Stimulated activated CD4-positive, alpha-beta T cell treated with anti-CD3 and anti-CD28 coated beads, Interleukin-4, amount 100 ng/mL, for 4 hours (primary cell): Measurements from ENCODE around the gene OR8I2.
"Not testable (repeated sequence)": the region's sequence is repeated elsewhere in the genome, so short reads cannot be mapped to it uniquely, and the experiment has no call there.

Experiments used
- DNase-seq, 2 experiments: peaks; one replicate each; pipeline ENCODE4 v3.0.0-alpha.2; 2020

OR8I2 gene

DNA sequence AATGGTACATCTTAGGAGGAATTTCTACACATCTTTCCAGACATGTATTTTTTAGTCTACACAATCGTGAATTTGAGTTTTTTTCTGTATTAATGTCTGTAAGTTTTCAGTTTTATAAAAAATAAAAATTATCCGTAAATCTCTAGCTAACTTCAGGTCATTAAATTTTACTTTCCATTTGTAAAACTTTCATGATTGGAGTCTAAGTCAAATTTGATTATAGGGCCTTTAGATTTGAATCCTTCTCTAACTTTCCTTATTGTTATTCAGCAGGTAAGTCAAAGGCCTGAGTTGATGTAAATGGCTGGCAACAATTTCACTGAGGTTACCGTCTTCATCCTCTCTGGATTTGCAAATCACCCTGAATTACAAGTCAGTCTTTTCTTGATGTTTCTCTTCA lies at the start of gene OR8I2:
Gene OR8I2 (plus strand): TSS at position 301 of the 400 bp plus-strand sequence. CDS start 0 bp downstream, at position 301.
- DNase-seq, result no peak

DNA sequence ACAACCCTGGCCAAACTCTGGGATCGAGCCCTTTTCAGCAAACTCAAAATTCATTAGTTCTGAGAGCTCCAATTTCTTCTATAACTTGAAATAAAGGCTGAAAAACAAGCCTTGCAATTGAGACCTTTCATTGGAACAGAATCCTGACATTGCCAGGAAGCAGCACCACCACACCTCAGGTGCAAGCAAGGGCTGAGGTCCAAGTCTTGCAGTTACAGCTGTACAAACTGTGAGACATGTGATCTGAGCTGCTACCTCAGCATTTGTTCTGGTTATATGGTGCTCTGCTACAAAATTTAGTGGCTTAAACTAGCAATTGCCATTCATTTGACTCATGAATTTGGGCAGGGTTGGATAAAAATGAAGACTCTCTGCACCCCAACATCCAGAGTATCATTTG lies 47.6 kb upstream of the OR8I2 start:
- no peak for DNase-seq

DNA sequence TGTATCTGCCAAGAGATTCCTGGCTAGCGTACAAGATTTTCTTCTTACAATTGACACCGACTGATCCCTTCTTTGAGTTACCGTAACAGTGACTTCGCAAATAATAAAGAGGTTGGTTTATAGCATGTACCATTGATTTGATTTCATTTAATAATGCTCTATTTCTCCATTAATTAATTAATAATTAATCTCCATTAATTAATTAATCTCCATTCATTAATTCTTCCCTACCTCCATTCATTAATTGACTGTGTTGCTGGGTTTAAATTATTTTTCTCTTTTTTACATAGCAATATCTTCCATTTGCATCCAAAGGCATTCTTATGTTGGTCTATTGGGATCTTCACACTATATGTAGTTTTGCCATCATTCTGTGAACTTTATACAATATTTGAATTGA lies 44.6 kb upstream of the OR8I2 start:
- no peak for DNase-seq

DNA sequence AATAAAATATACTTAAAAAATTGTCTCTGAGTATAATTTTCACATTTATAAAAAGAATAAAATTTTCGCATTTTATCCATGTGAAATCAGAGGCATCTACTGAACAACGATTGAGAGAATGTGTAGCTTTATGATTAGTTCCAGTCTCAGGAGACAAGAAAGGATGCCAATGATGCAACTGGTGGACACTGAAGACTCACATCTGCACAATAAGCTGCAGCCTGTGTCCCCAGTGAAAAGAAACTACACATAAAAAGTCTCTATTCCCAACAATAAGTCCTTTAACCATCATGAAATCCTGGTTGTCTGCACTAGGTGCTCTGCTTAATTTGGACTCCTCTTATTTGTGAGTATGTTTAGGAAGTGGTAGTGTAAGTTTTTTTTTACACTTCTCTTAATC lies 43.6 kb upstream of the OR8I2 start:
- DNase-seq, result no peak

DNA sequence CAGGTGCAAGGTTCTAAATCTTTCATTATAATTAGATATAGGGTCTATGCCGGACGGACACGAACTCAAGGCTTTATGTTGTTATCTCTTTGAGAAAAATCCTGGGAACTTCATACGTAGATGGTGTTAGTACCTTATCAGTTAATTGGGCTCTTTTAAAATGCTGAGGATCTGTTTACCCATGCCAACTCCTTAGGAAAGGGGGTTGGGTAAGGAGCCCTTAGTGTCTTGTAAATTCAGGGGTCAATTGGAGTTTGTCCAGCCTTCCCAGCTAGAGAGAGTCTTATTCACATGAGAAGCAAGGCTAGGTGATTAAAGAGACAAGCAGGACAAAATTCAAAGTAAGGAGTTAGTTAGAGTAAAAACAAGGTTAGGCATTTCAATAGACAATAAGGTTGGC lies 36.7 kb upstream of the OR8I2 start:
- not testable (repeated sequence) for DNase-seq

DNA sequence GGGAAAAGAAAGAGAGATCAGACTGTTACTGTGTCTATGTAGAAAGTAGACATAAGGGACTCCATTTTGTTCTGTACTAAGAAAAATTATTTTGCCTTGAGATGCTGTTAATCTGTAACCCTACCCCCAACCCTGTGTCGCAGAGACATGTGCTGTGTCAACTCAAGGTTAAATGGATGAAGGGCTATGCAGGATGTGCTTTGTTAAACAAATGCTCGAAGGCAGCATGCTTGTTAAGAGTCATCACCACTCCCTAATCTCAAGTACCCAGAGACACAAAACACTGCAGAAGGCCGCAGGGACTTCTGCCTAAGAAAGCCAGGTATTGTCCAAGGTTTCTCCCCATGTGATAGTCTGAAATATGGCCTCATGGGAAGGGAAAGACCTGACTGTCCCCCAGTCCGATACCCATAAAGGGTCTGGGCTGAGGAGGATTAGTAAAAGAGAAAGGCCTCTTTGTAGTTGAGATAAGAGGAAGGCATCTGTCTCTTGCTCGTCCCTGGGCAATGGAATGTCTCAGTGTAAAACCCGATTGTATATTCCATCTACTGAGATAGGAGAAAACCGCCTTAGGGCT lies 35.4 kb upstream of the OR8I2 start:
- not testable (repeated sequence) for DNase-seq

DNA sequence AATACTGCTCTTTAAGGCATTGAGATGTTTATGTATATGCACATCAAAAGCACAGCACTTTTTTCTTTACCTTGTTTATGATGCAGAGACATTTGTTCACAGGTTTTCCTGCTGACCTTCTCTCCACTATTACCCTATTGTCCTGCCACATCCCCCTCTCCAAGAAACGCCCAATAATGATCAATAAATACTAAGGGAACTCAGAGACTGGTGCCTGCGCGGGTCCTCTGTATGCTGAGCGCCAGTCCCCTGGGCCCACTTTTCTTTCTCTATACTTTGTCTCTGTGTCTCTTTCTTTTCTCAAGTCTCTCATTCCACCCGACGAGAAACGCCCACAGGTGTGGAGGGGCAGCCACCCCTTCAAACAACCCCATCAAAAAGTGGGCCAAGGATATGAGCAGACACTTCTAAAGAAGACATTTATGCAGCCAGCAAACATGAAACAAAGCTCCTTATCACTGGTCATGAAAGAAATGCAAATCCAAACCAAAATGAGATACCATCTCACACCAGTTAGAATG lies 34.8 kb upstream of the OR8I2 start:
- DNase-seq, result not testable (repeated sequence)

DNA sequence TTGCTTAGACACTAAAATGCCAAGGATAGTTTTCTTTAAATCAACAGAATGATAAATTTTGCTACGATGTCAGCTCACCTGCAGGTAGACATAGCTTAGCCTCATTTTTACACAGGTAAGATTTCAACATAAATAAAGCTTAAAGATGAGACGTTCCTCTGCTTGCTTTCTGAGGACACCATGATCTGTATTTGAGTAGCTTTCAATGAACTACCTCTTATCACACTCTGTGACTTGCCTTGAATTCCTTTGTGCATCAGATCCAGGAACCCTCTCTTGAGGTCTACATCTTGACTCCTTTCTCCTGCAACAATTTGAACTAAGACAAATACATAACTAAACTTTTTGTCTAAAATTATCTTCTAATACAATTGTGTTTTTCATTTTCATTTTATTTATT lies 26.1 kb upstream of the OR8I2 start:
- no peak for DNase-seq

DNA sequence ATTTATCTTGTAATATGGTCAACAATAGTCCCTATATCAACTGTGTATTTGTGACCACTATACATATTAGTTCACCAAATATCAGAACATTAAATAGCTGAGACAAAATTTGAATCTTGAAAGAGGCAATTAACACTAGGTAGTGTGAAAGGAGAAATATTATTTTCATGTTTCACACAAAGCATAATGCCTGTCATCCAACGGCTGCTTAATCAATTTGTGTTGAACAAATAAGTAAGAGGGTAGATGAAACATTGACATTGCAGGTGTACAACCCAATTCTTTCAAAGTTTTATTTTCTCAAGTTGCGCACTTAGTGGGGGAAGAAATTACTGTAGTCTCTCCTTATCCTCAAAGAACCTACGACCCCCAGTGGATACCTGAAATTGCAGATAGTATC lies 3.4 kb upstream of the OR8I2 start:
- DNase-seq, result no peak

DNA sequence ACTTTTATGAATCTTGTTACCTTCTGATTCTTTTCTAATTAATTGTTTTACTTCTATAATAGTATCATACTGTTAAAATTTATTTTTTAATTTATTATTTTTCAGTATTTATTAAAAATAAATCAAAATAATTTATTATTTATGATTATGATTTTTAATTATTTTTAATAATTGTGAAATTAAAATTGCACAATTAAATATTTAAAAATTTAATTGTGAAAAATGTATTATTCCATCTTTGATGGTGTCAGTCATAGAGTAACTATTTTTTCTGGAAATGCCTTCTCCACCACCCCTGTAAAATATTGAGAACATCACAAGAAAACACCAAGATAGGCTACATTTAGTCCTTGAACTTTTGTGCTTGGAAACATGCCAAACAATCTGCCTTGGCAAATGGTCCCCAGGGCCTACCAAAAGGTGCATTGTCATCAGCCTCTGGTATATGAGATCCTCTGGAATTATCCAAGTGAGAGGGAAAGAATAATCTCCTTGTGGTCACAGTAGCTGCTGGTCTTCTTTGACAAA lies 10.2 kb downstream of the OR8I2 start, which contains the start of gene OR8H2:
Gene OR8H2 (plus strand): TSS at position 478 of the 528 bp plus-strand sequence. CDS start 1,356 bp downstream, outside the sequence.
- DNase-seq, result no peak

DNA sequence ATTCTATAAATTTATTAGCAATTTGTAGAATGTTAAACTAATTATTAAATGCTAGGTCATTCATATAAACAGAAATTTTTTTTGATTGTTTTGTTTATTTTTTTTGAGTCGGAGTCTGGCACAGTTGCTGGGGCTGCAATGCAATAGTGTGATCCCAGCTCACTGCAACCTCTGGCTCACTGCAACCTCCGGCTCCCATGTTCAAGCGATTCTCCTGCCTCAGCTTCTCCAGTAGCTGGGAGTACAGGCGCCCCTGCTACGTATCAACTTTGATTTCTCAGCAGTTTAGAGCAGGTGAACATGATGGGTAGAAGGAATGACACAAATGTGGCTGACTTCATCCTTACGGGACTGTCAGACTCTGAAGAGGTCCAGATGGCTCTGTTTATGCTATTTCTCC lies 29.0 kb downstream of the OR8I2 start, which contains the start of gene OR8H3:
Gene OR8H3 (plus strand): TSS at position 301 of the 400 bp plus-strand sequence. CDS start 0 bp downstream, at position 301.
- DNase-seq, result no peak

DNA sequence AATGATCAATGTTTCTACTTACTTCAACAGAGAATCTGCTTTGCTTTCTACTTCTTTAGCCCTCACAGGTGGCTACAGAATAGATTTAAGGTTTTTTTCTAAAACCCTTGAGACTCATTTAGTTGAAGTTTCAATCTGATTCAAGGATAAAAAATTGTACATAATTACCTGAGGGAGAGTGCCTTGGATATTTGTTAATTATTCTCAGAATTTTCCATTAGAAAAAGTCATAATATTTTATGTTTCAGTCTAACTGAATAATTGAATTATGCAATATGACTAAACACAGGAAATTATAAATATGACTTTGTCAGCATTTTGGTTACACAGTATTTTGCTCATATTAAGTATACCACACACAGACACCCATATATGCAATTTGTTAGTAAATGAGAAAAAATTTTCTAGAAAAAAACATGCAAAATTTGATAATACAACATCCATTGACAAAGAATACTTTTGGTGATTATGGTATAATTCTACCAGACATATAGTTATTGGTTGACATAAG lies 47.1 kb downstream of the OR8I2 start, which contains the start of gene OR8J3:
Gene OR8J3 (minus strand): TSS at position 51 of the 511 bp plus-strand sequence. CDS start 2,483 bp downstream, outside the sequence.
- no peak for DNase-seq

DNA sequence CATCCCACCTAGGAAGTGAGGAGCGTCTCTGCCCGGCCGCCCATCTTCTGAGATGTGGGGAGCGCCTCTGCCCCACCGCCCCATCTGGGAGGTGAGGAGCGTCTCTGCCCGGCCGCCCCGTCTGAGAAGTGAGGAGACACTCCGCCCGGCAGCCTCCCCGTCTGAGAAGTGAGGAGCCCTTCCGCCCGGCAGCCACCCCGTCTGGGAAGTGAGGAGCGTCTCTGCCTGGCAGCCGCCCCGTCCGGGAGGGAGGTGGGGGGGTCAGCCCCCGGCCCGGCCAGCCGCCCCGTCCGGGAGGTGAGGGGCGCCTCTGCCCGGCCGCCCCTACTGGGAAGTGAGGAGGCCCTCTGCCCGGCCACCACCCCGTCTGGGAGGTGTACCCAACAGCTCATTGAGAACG lies 50.6 kb downstream of the OR8I2 start:
- not testable (repeated sequence) for DNase-seq
